ENCODE measurements around the gene SERGEF.
A peak's percentile ranks its signal among the peaks of the same experiment; 100 is the strongest.
"Not testable (repeated sequence)": the region's sequence is repeated elsewhere in the genome, so short reads cannot be mapped to it uniquely, and the experiment has no call there.

Gene SERGEF

GRCh38 chr11:18005376-18006129, 7.3 kb downstream of the SERGEF start:
- TF ChIP-seq SPI1 (IDR thresholded peaks at IDR 0.05; ENCODE audit: low read depth, low read length) (no peak), PAX5 (IDR thresholded peaks at IDR 0.05; ENCODE audit: insufficient read depth, low read length, severe bottlenecking) (no peak), POLR2AphosphoS5 (IDR thresholded peaks at IDR 0.05; ENCODE audit: low read depth, low read length) (no peak), POLR2A (IDR thresholded peaks at IDR 0.05; ENCODE audit: low read depth, low read length) (no peak), POU2F2 (IDR thresholded peaks at IDR 0.05; ENCODE audit: low read depth, low read length) (no peak), TAF1 (IDR thresholded peaks at IDR 0.05; ENCODE audit: low read depth, low read length) (no peak)
- no peak for DNase-seq (ENCODE audit: insufficient read length, low spot score)
- no peak for FAIRE-seq

GRCh38 chr11:18001191-18001590, 11.7 kb downstream of the SERGEF start:
- TF ChIP-seq POLR2A (IDR thresholded peaks at IDR 0.05; ENCODE audit: low read depth, low read length) (no peak), TAF1 (IDR thresholded peaks at IDR 0.05; ENCODE audit: low read depth, low read length) (no peak), POLR2AphosphoS5 (IDR thresholded peaks at IDR 0.05; ENCODE audit: low read depth, low read length) (no peak), POU2F2 (IDR thresholded peaks at IDR 0.05; ENCODE audit: low read depth, low read length) (no peak)
- DNase-seq (ENCODE audit: insufficient read length, low spot score) (no peak), FAIRE-seq (no peak)

- FAIRE-seq, result no peak
- DNase-seq (ENCODE audit: insufficient read length, low spot score), result no peak
- TF ChIP-seq POU2F2 (IDR thresholded peaks at IDR 0.05; ENCODE audit: low read depth, low read length) (no peak), SPI1 (IDR thresholded peaks at IDR 0.05; ENCODE audit: low read depth, low read length) (no peak), TAF1 (IDR thresholded peaks at IDR 0.05; ENCODE audit: low read depth, low read length) (no peak)
Observed at GRCh38 chr11:18000760-18001159, 12.1 kb downstream of the SERGEF start.

- FAIRE-seq; DNase-seq (ENCODE audit: insufficient read length, low spot score): not testable (repeated sequence)
Observed at GRCh38 chr11:18000128-18000527, 12.7 kb downstream of the SERGEF start.

GRCh38 chr11:17992916-17993315, 19.9 kb downstream of the SERGEF start:
- DNase-seq (ENCODE audit: insufficient read length, low spot score) (no peak), FAIRE-seq (no peak)
- TF ChIP-seq TAF1 (IDR thresholded peaks at IDR 0.05; ENCODE audit: low read depth, low read length) (no peak), PAX5 (IDR thresholded peaks at IDR 0.05; ENCODE audit: insufficient read depth, low read length, severe bottlenecking) (no peak), SPI1 (IDR thresholded peaks at IDR 0.05; ENCODE audit: low read depth, low read length) (no peak), POLR2A (IDR thresholded peaks at IDR 0.05; ENCODE audit: low read depth, low read length) (no peak), POLR2AphosphoS5 (IDR thresholded peaks at IDR 0.05; ENCODE audit: low read depth, low read length) (no peak), POU2F2 (IDR thresholded peaks at IDR 0.05; ENCODE audit: low read depth, low read length) (no peak)

GRCh38 chr11:17991783-17992433, 20.9 kb downstream of the SERGEF start:
- DNase-seq (ENCODE audit: insufficient read length, low spot score) (peak; percentile 35), FAIRE-seq (peak; percentile 86)
- TF ChIP-seq PAX5 (IDR thresholded peaks at IDR 0.05; ENCODE audit: insufficient read depth, low read length, severe bottlenecking) (no peak), SPI1 (IDR thresholded peaks at IDR 0.05; ENCODE audit: low read depth, low read length) (no peak), POU2F2 (IDR thresholded peaks at IDR 0.05; ENCODE audit: low read depth, low read length) (no peak), TAF1 (IDR thresholded peaks at IDR 0.05; ENCODE audit: low read depth, low read length) (no peak), POLR2A (IDR thresholded peaks at IDR 0.05; ENCODE audit: low read depth, low read length) (no peak)

GRCh38 chr11:17989306-17989705, 23.5 kb downstream of the SERGEF start:
- 0 out of 2 replicates have a peak, but pooled peaks have one; percentile 13 for TF ChIP-seq SPI1 (IDR thresholded peaks at IDR 0.05; ENCODE audit: low read depth, low read length)
- no peak for TF ChIP-seq TAF1 (IDR thresholded peaks at IDR 0.05; ENCODE audit: low read depth, low read length)
- FAIRE-seq (no peak), DNase-seq (ENCODE audit: insufficient read length, low spot score) (no peak)

GRCh38 chr11:17988465-17988864, 24.4 kb downstream of the SERGEF start:
- TF ChIP-seq POLR2AphosphoS5 (IDR thresholded peaks at IDR 0.05; ENCODE audit: low read depth, low read length), result no peak
- no peak for TF ChIP-seq SPI1 (IDR thresholded peaks at IDR 0.05; ENCODE audit: low read depth, low read length)
- no peak for TF ChIP-seq PAX5 (IDR thresholded peaks at IDR 0.05; ENCODE audit: insufficient read depth, low read length, severe bottlenecking)
- TF ChIP-seq TAF1 (IDR thresholded peaks at IDR 0.05; ENCODE audit: low read depth, low read length), result no peak
- TF ChIP-seq POLR2A (IDR thresholded peaks at IDR 0.05; ENCODE audit: low read depth, low read length), result no peak
- no peak for TF ChIP-seq POU2F2 (IDR thresholded peaks at IDR 0.05; ENCODE audit: low read depth, low read length)
- no peak for FAIRE-seq
- no peak for DNase-seq (ENCODE audit: insufficient read length, low spot score)

GRCh38 chr11:17987826-17988225, 25.0 kb downstream of the SERGEF start:
- FAIRE-seq, result no peak
- TF ChIP-seq POU2F2 (IDR thresholded peaks at IDR 0.05; ENCODE audit: low read depth, low read length), result no peak
- no peak for TF ChIP-seq PAX5 (IDR thresholded peaks at IDR 0.05; ENCODE audit: insufficient read depth, low read length, severe bottlenecking)
- TF ChIP-seq SPI1 (IDR thresholded peaks at IDR 0.05; ENCODE audit: low read depth, low read length), result no peak
- TF ChIP-seq POLR2AphosphoS5 (IDR thresholded peaks at IDR 0.05; ENCODE audit: low read depth, low read length), result no peak
- no peak for TF ChIP-seq POLR2A (IDR thresholded peaks at IDR 0.05; ENCODE audit: low read depth, low read length)
- no peak for TF ChIP-seq TAF1 (IDR thresholded peaks at IDR 0.05; ENCODE audit: low read depth, low read length)

GRCh38 chr11:17986711-17987220, 26.1 kb downstream of the SERGEF start:
- no peak for FAIRE-seq
- TF ChIP-seq POLR2A (IDR thresholded peaks at IDR 0.05; ENCODE audit: low read depth, low read length) (no peak), POLR2AphosphoS5 (IDR thresholded peaks at IDR 0.05; ENCODE audit: low read depth, low read length) (no peak), SPI1 (IDR thresholded peaks at IDR 0.05; ENCODE audit: low read depth, low read length) (no peak), POU2F2 (IDR thresholded peaks at IDR 0.05; ENCODE audit: low read depth, low read length) (no peak), PAX5 (IDR thresholded peaks at IDR 0.05; ENCODE audit: insufficient read depth, low read length, severe bottlenecking) (no peak), TAF1 (IDR thresholded peaks at IDR 0.05; ENCODE audit: low read depth, low read length) (no peak)
- no peak for DNase-seq (ENCODE audit: insufficient read length, low spot score)

More at GRCh38 chr11:17987826-17988225, 25.0 kb downstream of the SERGEF start:
- DNase-seq (ENCODE audit: insufficient read length, low spot score), result no peak
